Coronary artery (tissue), 2 donors: Measurements from ENCODE around the gene MAML3.
A peak's percentile ranks its signal among the peaks of the same experiment; 100 is the strongest.

Experiments used
- DNase-seq: peaks from one replicate; pipeline ENCODE4 v3.0.0-alpha.2; 2017; ENCODE audit warnings: low spot score
- H3K27ac ChIP-seq, 2 donors: fragments of 200-600 bp; sonication (generic); one replicate each; pipeline ENCODE4 v1.5.1; 2016 to 2019
- H3K4me3 ChIP-seq: fragments of 200-600 bp; sonication (generic); 2 replicates; pipeline ENCODE4 v1.5.1; 2016; ENCODE audit warnings: mild to moderate bottlenecking, moderate library complexity
- CTCF ChIP-seq: fragments of 200-600 bp; sonication (generic); IDR thresholded peaks from one replicate; pipeline ENCODE4 v1.5.1; 2019; ENCODE audit warnings: antibody characterized with exemption

Gene MAML3

GRCh38 chr4:140096483-140096861, 57.5 kb downstream of the MAML3 start:
- Histone ChIP-seq H3K4me3 (peak overlapping the region; percentile 2), H3K27ac (peak overlapping the region; percentile 50 to 76)
- no peak for TF ChIP-seq CTCF
- DNase-seq = no peak

GRCh38 chr4:140095694-140096482, 58.1 kb downstream of the MAML3 start:
- Histone ChIP-seq H3K4me3 (peak overlapping the region; percentile 29), H3K27ac (peak overlapping the region; percentile 50 to 76)
- TF ChIP-seq CTCF = no peak
- no peak for DNase-seq

GRCh38 chr4:140094438-140095420, 59.3 kb downstream of the MAML3 start:
- TF ChIP-seq CTCF = no peak
- peak overlapping the region; percentile 50 to 76 for H3K27ac ChIP-seq
- no peak for DNase-seq
- H3K4me3 ChIP-seq = peak overlapping the region; percentile 29

- TF ChIP-seq CTCF = no peak
- Histone ChIP-seq H3K27ac (peak overlapping the region; percentile 12 to 13), H3K4me3 (peak overlapping the region; percentile 63)
- DNase-seq = no peak
Observed at GRCh38 chr4:140092094-140092851, 61.7 kb downstream of the MAML3 start.

- no peak for DNase-seq
- no peak overlapping the region for H3K4me3 ChIP-seq
- no peak for TF ChIP-seq CTCF
- H3K27ac ChIP-seq = no peak overlapping the region
Observed at GRCh38 chr4:140091305-140091704, 62.7 kb downstream of the MAML3 start.

- H3K4me3 ChIP-seq = no peak overlapping the region
- no peak overlapping the region for H3K27ac ChIP-seq
- no peak for DNase-seq
- TF ChIP-seq CTCF = no peak
Observed at GRCh38 chr4:140090215-140090731, 63.7 kb downstream of the MAML3 start.
